Stimulated activated CD8-positive, alpha-beta memory T cell treated with anti-CD3 and anti-CD28 coated beads, Interleukin-2, amount 100 ng/mL, for 48 hours (primary cell): Measurements from ENCODE around the gene TSHZ2.
"Not testable (repeated sequence)": the region's sequence is repeated elsewhere in the genome, so short reads cannot be mapped to it uniquely, and the experiment has no call there.

Source experiments
- DNase-seq, 2 donors: peaks; one replicate each; pipeline ENCODE4 v3.0.0-alpha.2; 2020; ENCODE audit warnings: low read depth in 2 of 2

TSHZ2 gene

DNA sequence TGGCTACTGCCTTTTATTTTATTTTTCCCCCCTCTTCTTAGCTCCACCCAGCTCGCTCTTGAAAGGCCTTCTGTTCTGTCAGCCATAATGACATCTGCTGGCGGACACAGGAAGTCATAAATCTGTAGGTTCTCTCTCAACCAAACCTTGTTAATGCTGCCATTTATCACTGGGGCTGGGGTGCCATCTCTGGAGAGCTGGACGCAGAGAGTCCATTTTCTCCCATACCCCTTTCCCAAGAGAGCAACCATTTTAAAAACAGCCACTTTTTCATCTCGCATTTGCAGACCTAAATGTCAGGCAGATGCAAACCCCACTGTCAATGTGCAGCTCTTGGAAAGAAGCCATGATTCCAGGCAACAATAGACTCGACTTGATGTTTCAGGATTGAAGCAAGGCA is 13.0 kb upstream of the TSHZ2 start:
- no peak for DNase-seq

GRCh38 chr20:52962183-52962582 is 10.0 kb upstream of the TSHZ2 start:
- no peak for DNase-seq

- no peak for DNase-seq
These were observed 9.0 kb upstream of the TSHZ2 start for GRCh38 chr20:52963131-52963530.

GRCh38 chr20:52964131-52964530 is 8.0 kb upstream of the TSHZ2 start:
- DNase-seq = no peak

DNA sequence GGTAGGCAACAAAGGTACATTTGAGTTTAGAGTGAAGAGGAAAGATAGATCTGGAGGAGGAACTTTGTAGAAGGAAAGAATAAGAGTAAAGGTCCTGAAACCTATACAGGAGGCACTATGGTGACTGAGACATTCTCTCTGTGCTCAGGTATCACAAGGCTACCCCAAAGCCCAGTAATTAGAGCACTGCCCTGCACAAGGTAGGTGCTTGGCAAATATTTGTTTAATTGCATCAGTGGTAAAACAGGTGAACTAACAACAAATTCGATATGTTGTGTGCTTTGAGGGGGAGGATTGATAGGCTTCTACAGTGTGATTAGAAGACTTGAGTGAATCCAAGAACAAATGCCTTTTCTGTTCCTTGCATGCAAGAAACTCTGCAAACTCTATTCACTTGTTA is 6.8 kb upstream of the TSHZ2 start:
- DNase-seq = no peak

DNA sequence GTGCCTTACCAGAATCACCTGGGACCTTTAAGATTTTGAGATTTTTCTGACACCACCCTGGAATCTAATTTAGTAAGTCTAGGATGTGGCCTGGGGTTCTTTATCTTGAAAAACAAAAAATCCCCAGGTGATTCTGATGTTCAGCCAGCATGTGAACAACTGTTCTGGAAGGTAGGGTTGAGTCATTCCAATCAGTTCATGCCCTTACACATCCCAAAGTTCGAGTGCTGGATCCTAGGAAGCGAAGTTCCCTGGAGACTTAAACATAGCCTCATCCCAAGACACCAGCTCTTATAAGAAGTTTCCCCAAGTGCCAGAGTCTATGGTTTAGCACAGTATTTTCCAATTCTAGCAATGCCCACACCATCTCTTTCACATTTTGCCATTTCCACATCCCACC is 6.3 kb upstream of the TSHZ2 start:
- no peak for DNase-seq

GRCh38 chr20:52966543-52966942 is 5.6 kb upstream of the TSHZ2 start:
- not testable (repeated sequence) for DNase-seq

GRCh38 chr20:52971498-52972189 is 514 bp upstream of the TSHZ2 start:
- DNase-seq = no peak

DNA sequence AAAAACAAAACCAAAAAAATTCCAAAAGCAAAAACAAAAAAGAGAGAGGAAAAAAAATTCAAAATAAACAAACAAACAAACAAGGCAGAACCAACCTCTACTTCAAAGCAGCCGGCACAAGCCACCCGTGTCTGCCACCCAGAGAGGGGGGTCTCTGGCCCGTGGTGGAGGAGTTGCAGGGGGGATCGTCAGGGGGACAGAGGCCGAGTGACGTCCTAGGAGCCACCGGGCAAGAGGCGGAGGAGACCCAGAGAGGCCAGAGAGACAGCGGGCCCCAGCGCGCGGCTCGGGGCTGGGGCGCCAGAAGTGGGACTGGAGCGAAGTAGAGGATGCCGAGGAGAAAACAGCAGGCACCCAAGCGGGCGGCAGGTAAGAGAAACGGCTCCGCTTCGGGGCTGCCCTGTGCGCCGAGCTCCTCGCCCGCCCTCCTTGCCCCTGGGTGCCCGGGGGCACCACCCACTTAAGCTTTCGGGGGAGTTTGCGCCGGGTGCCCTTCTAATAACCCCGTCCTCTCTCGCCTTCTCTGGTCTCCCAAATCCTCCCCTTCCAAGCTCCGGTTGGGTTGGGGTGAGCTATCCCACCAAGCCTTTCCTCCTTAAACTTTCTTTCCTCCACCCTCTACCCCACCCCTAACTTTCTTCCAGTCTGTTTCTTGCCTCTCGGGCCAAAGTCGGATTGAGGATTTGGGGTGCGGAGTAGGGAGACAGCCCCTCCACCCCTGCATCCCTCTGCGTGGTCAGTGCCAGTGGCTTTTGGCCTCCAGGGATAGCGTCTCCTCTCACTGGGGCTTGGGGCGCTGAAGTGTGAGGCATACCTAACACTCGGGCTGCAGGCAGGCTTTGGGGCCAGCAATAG is 1.0 kb downstream of the TSHZ2 start:
- no peak for DNase-seq

DNA sequence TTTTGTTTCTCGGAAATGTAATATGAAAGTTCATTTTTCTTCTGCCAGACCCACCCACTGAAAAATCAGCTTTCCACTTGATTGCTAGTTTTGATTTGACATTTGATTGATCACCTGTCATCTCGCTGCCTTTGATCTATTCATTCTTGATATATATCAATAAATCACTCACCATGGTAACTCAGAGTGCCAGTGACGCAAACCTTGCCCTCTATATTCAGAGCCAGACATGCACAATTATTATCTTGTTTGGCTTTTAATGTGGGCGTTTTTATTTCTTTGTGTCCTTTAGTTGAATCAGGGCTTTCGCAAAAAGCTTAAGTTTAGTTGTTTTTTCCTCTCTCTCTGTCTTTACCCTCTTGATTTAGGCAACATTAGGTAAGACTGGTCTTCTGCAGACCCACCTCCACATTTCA is 2.0 kb downstream of the TSHZ2 start:
- no peak for DNase-seq

GRCh38 chr20:52975029-52975732 is 3.0 kb downstream of the TSHZ2 start:
- no peak for DNase-seq

DNA sequence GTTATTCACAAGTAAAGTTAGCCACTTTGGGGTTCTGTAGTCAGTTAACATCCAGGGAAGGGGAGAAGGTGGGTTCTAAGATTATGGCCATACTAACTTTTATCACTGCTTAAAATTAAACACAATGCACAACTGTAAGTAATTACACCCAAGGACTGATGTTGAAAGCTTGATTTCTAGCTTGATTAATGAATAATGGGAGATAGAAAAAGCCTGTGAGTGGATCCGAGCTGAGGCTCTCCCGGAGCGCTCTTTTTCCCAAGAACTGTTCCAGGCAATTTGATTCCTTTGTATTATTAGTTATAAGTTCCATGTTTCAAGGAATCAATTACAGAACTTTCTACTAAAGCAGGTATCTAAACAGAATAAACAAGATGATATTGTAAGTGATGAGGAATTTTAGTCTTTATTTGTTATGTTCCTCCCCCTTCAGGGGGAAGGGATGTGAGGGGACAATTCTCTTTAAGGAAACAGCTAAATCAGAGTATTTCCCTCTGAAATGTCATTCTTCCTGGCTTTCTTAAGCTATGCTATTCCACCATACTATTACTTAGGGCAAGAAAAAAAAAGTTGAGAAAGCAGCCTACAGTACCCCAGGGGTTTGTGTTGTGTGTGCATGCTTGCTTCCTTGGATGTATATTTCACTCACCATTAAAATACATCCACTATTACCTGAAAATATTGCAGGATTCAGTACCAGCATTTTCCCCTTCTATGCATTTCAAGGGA is 3.8 kb downstream of the TSHZ2 start:
- DNase-seq = no peak

DNA sequence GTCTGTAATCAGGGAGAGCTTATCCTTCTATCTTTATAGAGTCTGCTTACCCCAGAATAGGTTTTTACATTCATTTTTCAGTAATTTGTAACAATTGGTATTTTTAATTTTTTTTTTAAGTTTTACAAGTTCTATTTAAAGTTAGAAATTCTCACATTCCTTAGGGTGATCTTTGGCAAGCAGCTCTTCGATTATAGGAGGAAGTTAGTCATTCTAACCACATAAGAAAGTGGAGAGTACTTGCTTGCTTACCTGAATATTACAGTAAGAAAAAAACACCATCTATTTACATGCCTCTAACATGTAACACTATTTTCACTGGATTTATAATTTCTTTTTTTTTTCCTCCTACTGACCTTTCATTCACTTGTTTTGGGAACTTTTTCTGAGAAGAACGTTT is 6.7 kb downstream of the TSHZ2 start:
- DNase-seq = no peak

DNA sequence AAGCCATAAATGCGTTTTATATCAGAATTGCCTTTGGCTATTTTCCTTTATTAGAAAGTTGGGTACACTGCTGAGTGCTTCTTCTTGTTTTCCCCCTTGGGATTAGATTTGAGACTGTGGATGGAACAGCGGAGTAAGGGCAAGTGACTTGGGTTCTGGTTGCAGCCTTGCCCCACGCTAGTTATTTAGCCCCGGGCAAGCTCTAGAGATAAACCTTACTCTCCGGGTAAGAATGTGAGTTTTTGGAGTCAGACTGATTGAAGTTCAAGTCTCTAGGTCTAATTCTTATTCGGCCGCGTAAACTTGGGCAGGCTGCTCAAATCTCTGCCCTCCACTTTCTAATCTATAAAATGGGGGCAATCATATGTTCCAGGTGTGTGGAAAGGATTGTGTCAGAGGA is 8.9 kb downstream of the TSHZ2 start:
- no peak for DNase-seq

- DNase-seq = no peak
These were observed 11.7 kb downstream of the TSHZ2 start for GRCh38 chr20:52983726-52984450.

GRCh38 chr20:52984451-52984810 is 12.3 kb downstream of the TSHZ2 start:
- DNase-seq = no peak

DNA sequence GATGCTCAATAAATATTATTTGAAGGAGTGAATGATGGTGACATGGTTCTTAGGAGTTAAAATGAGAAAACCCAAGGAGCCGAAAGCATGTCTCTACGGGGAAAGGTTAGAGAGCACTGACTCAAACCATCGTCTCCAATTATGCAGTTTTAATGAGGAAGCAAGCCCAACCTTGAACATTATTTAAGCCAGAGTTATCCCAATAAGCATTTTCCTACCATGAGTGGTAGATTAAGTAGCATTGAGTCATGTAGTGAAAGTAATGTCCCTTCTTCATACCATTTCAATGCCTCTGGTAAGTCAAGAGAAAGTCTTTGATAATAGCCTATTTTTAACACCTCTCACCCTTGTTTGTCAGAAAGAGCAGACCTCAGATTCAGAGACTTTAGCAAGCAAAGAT is 13.5 kb downstream of the TSHZ2 start:
- no peak for DNase-seq

DNA sequence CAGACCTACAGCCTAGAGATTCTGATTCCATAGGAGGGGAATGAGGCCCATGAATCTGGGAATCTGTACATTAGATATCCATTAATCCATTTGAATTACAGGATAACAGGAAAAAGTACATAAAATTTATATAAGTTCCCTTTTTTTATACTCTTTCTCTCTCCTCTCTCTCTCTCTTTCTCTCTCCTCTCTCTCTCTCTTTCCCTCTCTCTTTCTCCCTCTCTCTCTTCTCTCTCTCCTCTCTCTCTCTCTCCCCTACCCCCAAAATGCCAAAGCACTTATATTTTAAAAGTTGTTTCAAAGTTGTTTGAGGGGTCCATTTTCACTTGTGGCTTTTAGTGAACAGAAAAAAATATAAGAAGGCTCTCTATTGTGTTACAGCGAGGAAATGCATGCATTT is 15.1 kb downstream of the TSHZ2 start:
- DNase-seq = no peak

GRCh38 chr20:52991830-52992229 is 19.7 kb downstream of the TSHZ2 start:
- no peak for DNase-seq

DNA sequence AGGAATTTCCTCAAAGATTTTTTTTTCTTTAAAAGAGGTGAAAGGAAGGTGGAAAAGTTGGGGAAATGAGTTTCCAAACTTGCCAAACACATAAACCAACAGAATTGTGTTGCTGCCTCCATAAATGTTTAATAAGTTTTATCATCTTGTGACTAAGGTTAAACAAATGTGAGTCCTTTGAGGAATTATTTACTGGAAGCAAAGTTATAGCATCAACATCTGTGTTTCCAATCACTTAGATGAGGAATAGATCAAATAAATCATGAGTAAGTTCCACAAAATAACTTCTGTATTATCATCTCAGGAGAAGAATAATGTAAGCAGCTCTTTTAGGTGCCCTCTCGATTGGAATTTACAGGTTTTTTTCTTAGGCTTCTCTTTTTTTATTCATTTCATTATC is 20.5 kb downstream of the TSHZ2 start:
- no peak for DNase-seq

DNA sequence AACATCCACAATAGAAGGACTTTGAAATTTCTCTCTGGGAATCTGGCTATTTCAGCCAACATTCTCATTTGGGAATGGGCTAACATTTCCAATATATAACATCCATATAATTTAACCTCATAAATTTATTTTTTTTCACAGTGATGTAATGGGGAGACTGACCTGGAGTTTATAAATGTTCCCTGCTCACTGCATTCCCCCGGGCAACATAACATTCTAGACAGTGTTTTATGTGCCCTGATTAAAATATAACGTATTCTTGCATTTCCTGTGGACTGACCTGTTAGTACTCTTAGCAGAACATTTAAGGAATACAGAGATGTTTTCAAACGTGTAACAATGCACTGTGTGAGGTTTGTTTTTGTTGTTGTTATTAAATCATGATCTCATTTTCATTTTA is 20.9 kb downstream of the TSHZ2 start:
- DNase-seq = no peak
